ENCODE data around the gene CCDC69.
A peak's percentile ranks its signal among the peaks of the same experiment; 100 is the strongest.

CCDC69 gene

GRCh38 chr5:151253605-151253950 lies 29.7 kb upstream of the CCDC69 start:
- TF ChIP-seq, protein P1, sequence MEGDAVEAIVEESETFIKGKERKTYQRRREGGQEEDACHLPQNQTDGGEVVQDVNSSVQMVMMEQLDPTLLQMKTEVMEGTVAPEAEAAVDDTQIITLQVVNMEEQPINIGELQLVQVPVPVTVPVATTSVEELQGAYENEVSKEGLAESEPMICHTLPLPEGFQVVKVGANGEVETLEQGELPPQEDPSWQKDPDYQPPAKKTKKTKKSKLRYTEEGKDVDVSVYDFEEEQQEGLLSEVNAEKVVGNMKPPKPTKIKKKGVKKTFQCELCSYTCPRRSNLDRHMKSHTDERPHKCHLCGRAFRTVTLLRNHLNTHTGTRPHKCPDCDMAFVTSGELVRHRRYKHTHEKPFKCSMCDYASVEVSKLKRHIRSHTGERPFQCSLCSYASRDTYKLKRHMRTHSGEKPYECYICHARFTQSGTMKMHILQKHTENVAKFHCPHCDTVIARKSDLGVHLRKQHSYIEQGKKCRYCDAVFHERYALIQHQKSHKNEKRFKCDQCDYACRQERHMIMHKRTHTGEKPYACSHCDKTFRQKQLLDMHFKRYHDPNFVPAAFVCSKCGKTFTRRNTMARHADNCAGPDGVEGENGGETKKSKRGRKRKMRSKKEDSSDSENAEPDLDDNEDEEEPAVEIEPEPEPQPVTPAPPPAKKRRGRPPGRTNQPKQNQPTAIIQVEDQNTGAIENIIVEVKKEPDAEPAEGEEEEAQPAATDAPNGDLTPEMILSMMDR (IDR thresholded peaks at IDR 0.05; ENCODE audit: borderline replicate concordance, insufficient read depth, low read depth, low read length): no peak

GRCh38 chr5:151252762-151253604 lies 29.1 kb upstream of the CCDC69 start, which contains the start of gene GM2A:
TSS of gene GM2A (plus strand) at chr5:151253185. CDS start at chr5:151253217, 32 bp downstream.
- TF ChIP-seq, protein P1 (IDR thresholded peaks at IDR 0.05; ENCODE audit: borderline replicate concordance, insufficient read depth, low read depth, low read length): no peak
- H3K4me3 ChIP-seq (ENCODE audit: low read depth, low read length): peak within 1 kb of the TSS; percentile 63

More at GRCh38 chr5:151253605-151253950, 29.7 kb upstream of the CCDC69 start:
- peak overlapping the region; percentile 63 for H3K4me3 ChIP-seq (ENCODE audit: low read depth, low read length)

DNA sequence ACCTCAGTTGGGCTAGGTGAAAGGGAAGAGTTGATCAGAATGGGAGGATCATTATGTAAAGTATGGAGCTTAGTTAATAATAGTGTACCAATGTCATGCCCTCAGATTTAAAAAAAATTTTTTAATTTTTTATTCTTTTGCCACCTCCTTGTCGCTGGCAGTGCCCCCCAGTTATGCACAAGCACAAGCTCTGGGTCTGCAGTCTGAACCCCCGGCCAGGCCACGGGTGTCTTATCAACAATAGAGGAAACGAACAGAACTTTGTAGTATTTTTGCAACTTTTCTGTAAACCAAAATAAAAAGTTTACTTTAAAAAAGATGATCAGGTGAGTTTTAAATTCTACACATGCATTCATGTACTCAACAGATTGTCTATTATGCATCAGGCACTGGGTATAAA lies 27.7 kb upstream of the CCDC69 start:
- TF ChIP-seq, protein P1 (IDR thresholded peaks at IDR 0.05; ENCODE audit: borderline replicate concordance, insufficient read depth, low read depth, low read length): no peak
- H3K4me3 ChIP-seq (ENCODE audit: low read depth, low read length): no peak overlapping the region

DNA sequence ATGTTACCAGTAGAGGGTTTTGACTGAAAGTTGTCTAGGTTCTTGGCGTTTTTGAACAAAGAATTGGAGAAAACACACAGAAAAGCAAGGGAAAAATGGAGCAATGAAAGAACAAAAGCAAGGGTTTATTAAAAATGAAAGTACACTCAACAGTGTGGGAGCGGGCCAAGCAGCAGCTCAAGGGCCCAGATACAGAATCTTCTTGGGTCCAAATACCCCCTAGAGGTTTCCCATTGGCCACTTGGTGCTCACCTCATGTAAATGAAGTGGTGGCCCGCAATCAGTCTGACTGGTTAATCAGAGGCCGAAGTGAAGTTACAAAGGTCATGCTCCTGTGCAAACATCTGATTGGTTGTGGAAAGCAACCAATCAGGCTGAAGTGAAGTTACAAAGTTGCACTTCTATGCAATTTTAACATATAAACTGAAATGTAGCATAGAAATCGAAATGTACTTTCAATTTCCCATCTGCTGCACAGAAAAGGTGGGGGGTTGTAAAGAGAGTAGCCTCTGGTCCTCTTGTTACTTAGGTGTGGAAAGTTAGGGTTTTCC lies 27.2 kb upstream of the CCDC69 start:
- TF ChIP-seq, protein P1 (IDR thresholded peaks at IDR 0.05; ENCODE audit: borderline replicate concordance, insufficient read depth, low read depth, low read length): no peak
- H3K4me3 ChIP-seq (ENCODE audit: low read depth, low read length): no peak overlapping the region

- H3K4me3 ChIP-seq (ENCODE audit: low read depth, low read length): no peak overlapping the region
- TF ChIP-seq, protein P1 (IDR thresholded peaks at IDR 0.05; ENCODE audit: borderline replicate concordance, insufficient read depth, low read depth, low read length): no peak
Measured at GRCh38 chr5:151250346-151251000, 26.6 kb upstream of the CCDC69 start.

DNA sequence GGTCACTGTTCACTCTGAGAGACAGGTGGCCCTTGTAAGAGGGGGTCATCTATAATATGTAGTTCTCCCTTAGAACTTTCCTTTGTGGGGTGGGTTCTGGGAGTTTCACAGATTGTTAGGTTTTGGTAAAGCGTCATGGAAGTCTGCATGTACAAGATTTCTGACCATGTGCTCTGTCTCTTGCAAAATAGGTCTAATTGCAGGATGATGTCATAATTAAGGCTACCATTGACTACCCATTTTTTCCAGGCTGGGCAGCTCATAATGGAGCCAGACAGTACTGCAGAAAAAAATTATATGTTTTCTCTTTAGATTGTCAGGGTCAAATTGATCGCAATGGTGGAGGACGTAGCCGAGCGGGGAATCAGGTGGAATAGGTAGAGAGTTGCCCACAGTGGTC lies 25.4 kb upstream of the CCDC69 start:
- no peak overlapping the region for H3K4me3 ChIP-seq (ENCODE audit: low read depth, low read length)
- TF ChIP-seq, protein P1 (IDR thresholded peaks at IDR 0.05; ENCODE audit: borderline replicate concordance, insufficient read depth, low read depth, low read length): no peak

Measured in GM12875 (cell line).